Measurements from ENCODE around the gene GPR152.
"Not testable (repeated sequence)": the region's sequence is repeated elsewhere in the genome, so short reads cannot be mapped to it uniquely, and the experiment has no call there.

Gene GPR152

GRCh38 chr11:67492069-67492727 is 39.7 kb upstream of the GPR152 start:
- ATAC-seq: no peak
- Mint-ChIP-seq H3K27ac (peak overlapping the region in 1 of 2 donors; percentile 34), H3K27me3 (no peaks in the 10 kb centered on the region), H3K9me3 (no peaks in the 10 kb centered on the region), H3K4me1 (peaks cover 50% of the 10 kb centered on the region), H3K4me3 (no peak overlapping the region)
- no peak for DNase-seq

- no peak overlapping the region for H3K4me3 Mint-ChIP-seq
- DNase-seq (no peak), ATAC-seq (no peak)
- no peaks in the 10 kb centered on the region for H3K9me3 Mint-ChIP-seq
- peak overlapping the region; percentile 19 to 89 for H3K27ac Mint-ChIP-seq
- H3K4me1 Mint-ChIP-seq: peaks cover 53% of the 10 kb centered on the region
- no peaks in the 10 kb centered on the region for H3K27me3 Mint-ChIP-seq
Observed at GRCh38 chr11:67491276-67492068, 38.9 kb upstream of the GPR152 start.

GRCh38 chr11:67490727-67491065 is 38.2 kb upstream of the GPR152 start:
- Mint-ChIP-seq H3K4me3 (no peak overlapping the region), H3K9me3 (no peaks in the 10 kb centered on the region), H3K27me3 (no peaks in the 10 kb centered on the region), H3K4me1 (peaks cover 61% of the 10 kb centered on the region), H3K27ac (peak overlapping the region in 1 of 2 donors; percentile 12)
- ATAC-seq: no peak
- DNase-seq: no peak

GRCh38 chr11:67489885-67490726 is 37.6 kb upstream of the GPR152 start:
- Mint-ChIP-seq H3K4me3 (peak overlapping the region in 1 of 2 donors; percentile 38), H3K4me1 (peaks cover 66% of the 10 kb centered on the region), H3K27ac (peak overlapping the region in 1 of 2 donors; percentile 93), H3K27me3 (no peaks in the 10 kb centered on the region), H3K9me3 (no peaks in the 10 kb centered on the region)
- no peak for DNase-seq
- ATAC-seq: no peak

GRCh38 chr11:67489203-67489884 is 36.8 kb upstream of the GPR152 start:
- no peaks in the 10 kb centered on the region for H3K27me3 Mint-ChIP-seq
- peaks cover 73% of the 10 kb centered on the region for H3K4me1 Mint-ChIP-seq
- H3K27ac Mint-ChIP-seq: peak overlapping the region in 1 of 2 donors; percentile 93
- H3K9me3 Mint-ChIP-seq: no peaks in the 10 kb centered on the region
- H3K4me3 Mint-ChIP-seq: peak overlapping the region; percentile 23 to 38
- no peak for DNase-seq
- no peak for ATAC-seq

- no peak for ATAC-seq
- peak overlapping the region; percentile 81 to 95 for H3K27ac Mint-ChIP-seq
- no peaks in the 10 kb centered on the region for H3K27me3 Mint-ChIP-seq
- DNase-seq: peak; percentile 54 to 65
- peak overlapping the region; percentile 71 to 89 for H3K4me3 Mint-ChIP-seq
- peaks cover 89% of the 10 kb centered on the region for H3K4me1 Mint-ChIP-seq
- no peaks in the 10 kb centered on the region for H3K9me3 Mint-ChIP-seq
Observed at GRCh38 chr11:67486481-67487195, 34.1 kb upstream of the GPR152 start.

GRCh38 chr11:67485873-67486361 is 33.4 kb upstream of the GPR152 start:
- Mint-ChIP-seq H3K4me3 (peak overlapping the region; percentile 71 to 89), H3K4me1 (peaks cover 86% of the 10 kb centered on the region), H3K27ac (peak overlapping the region; percentile 81 to 95)
- not testable (repeated sequence) for H3K9me3 Mint-ChIP-seq, H3K27me3 Mint-ChIP-seq
- ATAC-seq (peak; percentile 22), DNase-seq (peak; percentile 70 to 82)

GRCh38 chr11:67484847-67485311 is 32.4 kb upstream of the GPR152 start:
- peak overlapping the region; percentile 100 for H3K27ac Mint-ChIP-seq
- ATAC-seq (peak; percentile 29), DNase-seq (peak; percentile 67 to 78)
- H3K9me3 Mint-ChIP-seq: no peaks in the 10 kb centered on the region
- peaks cover 75% of the 10 kb centered on the region for H3K4me1 Mint-ChIP-seq
- peak overlapping the region; percentile 89 to 92 for H3K4me3 Mint-ChIP-seq
- no peaks in the 10 kb centered on the region for H3K27me3 Mint-ChIP-seq

- Mint-ChIP-seq H3K9me3 (no peaks in the 10 kb centered on the region), H3K27me3 (no peaks in the 10 kb centered on the region), H3K27ac (peak overlapping the region; percentile 100), H3K4me3 (peak overlapping the region; percentile 89 to 92), H3K4me1 (peaks cover 67% of the 10 kb centered on the region)
- DNase-seq: peak; percentile 57 to 61
- ATAC-seq: peak; percentile 54
Observed at GRCh38 chr11:67483831-67484665, 31.5 kb upstream of the GPR152 start.

GRCh38 chr11:67482827-67483798 is 30.6 kb upstream of the GPR152 start, which contains the start of gene AIP:
Gene AIP, plus strand, starts transcription at chr11:67483026. Its CDS starts 133 bp downstream, at chr11:67483159.
- peaks cover 58% of the 10 kb centered on the region for H3K4me1 Mint-ChIP-seq
- H3K27me3 Mint-ChIP-seq: no peaks in the 10 kb centered on the region
- ATAC-seq: peak; percentile 76
- H3K9me3 Mint-ChIP-seq: no peaks in the 10 kb centered on the region
- H3K27ac Mint-ChIP-seq: peak within 1 kb of the TSS; percentile 100
- DNase-seq: peak; percentile 97 to 99
- peak within 1 kb of the TSS; percentile 89 to 92 for H3K4me3 Mint-ChIP-seq

GRCh38 chr11:67482275-67482826 is 29.8 kb upstream of the GPR152 start:
- no peak for ATAC-seq
- H3K9me3 Mint-ChIP-seq: no peaks in the 10 kb centered on the region
- H3K4me1 Mint-ChIP-seq: peaks cover 50% of the 10 kb centered on the region
- DNase-seq: no peak
- no peaks in the 10 kb centered on the region for H3K27me3 Mint-ChIP-seq
- peak overlapping the region; percentile 89 to 92 for H3K4me3 Mint-ChIP-seq
- peak overlapping the region; percentile 100 for H3K27ac Mint-ChIP-seq

GRCh38 chr11:67477344-67478050 is 25.0 kb upstream of the GPR152 start:
- H3K4me1 Mint-ChIP-seq, H3K4me3 Mint-ChIP-seq, H3K27me3 Mint-ChIP-seq, H3K27ac Mint-ChIP-seq, ATAC-seq, DNase-seq, H3K9me3 Mint-ChIP-seq: not testable (repeated sequence)

Data from stimulated activated naive CD8-positive, alpha-beta T cell treated with anti-CD3 and anti-CD28 coated beads, Interleukin-15, amount 100 ng/mL, for 72 hours (primary cell).